ENCODE data around the gene CEP112.
"Not testable (repeated sequence)": the region's sequence is repeated elsewhere in the genome, so short reads cannot be mapped to it uniquely, and the experiment has no call there.

Gene CEP112

DNA sequence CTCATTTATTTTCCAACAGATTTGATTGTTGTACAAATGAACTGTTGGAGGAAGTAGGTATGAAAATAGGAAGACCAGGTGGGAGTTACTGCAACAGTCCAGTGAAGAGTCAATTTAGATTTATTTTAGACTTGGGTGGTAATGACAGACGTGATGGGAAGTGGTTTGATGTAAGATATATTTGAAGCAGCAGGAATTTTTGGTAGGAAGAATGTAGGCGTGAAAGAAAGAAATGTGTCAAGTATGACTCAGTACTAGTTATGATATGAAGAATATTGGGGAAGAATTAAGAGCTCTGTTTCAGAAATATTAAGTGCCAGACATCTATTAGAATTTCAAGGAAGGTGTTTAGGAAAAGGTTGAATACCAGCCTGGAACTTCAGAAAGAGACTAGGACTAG is 382.6 kb downstream of the CEP112 start:
- DNase-seq = no peak

DNA sequence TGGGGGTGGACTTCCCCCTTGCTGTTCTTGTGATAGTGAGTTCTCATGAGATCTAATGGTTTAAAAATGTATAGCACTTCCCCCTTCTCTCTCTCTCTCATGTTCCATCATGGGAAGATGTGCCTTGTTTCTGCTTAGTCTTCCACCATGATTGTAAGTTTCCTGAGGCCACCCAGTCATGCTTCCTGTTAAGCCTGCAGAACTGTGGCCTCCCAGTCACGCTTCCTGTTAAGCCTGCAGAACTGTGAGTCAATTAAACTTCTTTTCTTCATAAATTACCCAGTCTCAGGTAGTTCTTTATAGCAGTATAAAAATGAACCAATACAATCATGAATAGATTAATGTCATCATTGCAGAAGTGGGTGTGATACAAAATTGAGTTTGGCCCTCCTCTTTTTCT is 383.4 kb downstream of the CEP112 start:
- DNase-seq = not testable (repeated sequence)

DNA sequence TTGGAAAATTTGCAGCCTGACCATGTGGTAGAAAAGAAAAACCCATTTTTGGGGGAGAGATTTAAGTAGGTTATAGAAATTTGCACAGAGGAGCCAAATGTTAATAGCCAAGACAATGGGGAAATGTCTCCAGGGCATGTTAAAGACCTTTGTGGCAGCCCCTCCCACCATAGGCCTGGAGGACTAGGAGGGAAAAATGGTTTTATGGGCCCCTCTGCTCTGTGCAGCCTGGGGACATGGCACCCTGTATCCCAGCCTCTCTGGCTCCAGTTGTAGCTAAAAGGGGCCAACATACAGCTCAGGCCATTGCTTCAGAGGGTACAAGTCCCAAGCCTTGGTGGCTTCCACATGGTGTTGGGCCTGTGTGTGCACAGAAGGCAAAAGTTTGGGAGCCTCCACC is 384.6 kb downstream of the CEP112 start:
- no peak for DNase-seq

- DNase-seq = no peak
These were observed 390.4 kb downstream of the CEP112 start for GRCh38 chr17:65801513-65801912.

- DNase-seq = no peak
These were observed 391.3 kb downstream of the CEP112 start for GRCh38 chr17:65800655-65801054.

- no peak for DNase-seq
These were observed 392.1 kb downstream of the CEP112 start for GRCh38 chr17:65799869-65800268.

GRCh38 chr17:65799454-65799853 is 392.5 kb downstream of the CEP112 start:
- no peak for DNase-seq

DNA sequence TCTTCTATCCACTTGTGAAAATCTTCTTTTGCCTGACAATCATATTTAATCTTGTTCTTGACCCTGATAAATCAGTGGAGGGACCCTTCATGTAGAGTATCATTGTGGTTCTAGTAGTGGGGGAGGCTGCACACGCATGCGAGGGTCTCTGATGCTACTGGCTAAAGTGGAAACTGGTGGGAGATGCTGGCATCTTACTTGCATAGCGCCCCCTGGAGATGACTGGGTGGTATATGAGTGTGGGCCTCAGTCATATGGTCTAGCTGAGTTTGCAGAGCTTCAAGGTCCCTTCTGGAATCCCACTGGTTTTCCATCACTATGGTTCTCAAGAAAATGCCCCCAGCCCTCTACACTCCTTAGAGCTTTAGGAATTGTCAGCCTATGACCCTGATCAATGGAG is 394.1 kb downstream of the CEP112 start:
- no peak for DNase-seq

DNA sequence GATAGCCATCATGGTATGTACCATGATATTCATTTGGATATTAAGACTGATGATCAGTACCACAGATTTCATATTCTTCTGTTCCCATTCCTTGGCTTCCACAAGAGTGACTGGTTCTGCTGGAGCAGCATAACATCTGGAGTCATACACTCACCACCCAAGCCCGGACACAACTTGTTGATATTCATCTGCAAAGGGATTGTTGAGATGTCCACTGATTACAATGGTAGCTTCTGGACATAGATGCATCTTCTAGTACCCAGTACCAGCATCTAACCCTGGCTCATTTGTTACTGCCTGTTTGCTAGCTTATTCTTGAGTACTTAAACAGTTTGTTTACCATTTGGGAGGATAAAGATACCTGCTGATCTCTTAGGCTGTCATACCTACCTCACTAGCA is 394.8 kb downstream of the CEP112 start:
- no peak for DNase-seq

DNA sequence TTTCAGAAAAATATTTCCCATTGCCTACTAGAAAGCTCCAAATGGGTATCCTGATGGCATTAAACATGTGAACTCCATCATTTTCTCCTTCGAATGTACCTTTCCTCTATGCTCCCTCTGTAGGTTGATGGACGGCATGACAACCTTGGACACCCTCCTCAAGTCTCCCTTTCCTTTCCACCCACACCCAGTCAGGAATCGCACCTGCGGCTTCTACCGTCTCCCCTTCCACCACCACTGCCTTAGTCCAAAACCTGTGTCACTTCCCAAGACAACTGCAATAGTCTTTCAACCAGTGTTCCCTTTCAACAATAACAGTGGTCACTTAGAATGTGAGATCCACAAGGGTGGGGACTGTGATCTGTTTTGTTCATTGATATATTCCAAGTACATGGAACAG is 397.4 kb downstream of the CEP112 start:
- no peak for DNase-seq

DNA sequence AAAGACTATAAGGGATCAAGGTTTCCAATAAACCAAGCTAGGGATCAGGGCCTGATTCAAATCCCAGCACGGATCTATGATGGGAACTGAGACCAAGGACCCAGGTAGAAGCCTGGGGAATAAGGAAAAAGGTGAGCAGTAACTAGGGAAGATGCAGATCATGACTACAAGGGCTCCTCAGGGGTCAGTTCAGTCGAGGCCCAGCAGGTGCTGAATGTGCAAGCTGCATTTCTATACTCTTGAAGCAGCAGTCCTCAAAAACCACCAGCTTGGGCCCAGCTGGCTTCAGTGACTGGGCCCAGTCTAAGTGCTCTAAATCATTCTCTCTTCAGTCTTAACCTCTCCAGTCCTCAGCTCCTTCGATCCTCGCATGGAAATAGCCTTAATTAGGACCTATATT is 401.7 kb downstream of the CEP112 start:
- no peak for DNase-seq

GRCh38 chr17:65787503-65787902 is 404.4 kb downstream of the CEP112 start:
- no peak for DNase-seq

DNA sequence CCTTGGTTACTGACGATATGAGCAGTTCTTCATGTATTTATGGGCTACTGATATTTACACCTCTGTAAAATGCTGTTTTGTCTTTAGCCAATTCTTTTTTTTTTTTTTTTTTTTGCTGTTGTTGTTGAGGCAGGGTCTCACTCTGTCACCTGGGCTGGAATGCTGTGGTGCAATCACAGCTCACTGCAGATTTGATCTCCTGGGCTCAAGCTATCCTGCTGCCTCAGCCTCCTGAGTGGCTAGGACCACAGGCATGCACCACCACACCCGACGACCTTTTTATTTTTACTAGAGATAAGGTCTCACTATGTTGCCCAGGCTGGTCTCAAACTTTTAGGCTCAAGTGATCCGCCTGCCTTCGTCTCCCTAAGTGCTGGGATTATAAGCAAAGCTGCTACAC is 405.5 kb downstream of the CEP112 start:
- DNase-seq = no peak

DNA sequence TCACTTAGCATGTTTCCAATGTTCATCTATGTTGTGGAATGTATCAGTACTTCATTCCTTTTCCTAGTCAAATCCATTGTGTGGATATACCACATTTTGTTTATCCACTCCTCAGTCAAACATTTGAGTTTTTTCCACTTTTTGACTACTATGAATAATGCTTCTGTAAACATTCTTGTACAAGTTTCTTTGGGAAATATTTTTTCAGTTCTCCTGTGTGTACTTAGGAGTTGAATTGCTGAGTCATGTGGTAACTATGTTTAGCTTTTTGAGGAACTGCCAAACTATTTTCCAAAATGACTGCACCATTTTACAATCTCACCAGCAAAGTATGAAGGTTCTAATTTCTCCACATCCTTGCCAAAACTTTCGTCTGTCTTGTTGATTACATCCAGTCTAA is 406.8 kb downstream of the CEP112 start:
- DNase-seq = no peak

GRCh38 chr17:65783845-65784334 is 408.0 kb downstream of the CEP112 start:
- no peak for DNase-seq

DNA sequence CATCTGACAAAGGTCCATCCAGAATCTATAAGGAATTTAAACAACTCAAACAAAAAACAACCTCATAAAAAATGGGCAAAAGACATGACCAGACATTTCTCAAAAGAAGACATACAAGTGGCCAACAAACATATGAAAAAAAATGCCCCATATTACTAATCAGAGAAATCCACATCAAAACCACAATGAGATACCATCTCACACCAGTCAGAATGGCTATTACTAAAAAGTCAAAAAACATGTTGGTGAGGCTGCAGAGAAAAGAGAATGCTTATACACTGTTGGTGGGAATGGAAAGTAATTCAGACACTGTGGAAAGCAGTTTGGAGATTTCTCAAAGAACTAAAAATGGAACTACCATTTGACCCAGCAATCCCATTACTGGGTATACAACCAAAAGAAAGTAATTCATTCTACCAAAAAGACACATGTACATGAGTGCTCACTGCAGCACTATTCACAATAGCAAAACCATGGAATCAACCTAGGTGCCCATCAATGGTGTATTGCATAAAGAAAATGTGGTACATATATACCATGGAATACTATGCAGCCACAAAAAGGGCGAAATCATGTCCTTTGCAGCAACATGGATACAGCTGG is 409.7 kb downstream of the CEP112 start:
- not testable (repeated sequence) for DNase-seq

- no peak for DNase-seq
These were observed 411.8 kb downstream of the CEP112 start for GRCh38 chr17:65780111-65780510.

- DNase-seq = no peak
These were observed 415.0 kb downstream of the CEP112 start for GRCh38 chr17:65776890-65777289.

DNA sequence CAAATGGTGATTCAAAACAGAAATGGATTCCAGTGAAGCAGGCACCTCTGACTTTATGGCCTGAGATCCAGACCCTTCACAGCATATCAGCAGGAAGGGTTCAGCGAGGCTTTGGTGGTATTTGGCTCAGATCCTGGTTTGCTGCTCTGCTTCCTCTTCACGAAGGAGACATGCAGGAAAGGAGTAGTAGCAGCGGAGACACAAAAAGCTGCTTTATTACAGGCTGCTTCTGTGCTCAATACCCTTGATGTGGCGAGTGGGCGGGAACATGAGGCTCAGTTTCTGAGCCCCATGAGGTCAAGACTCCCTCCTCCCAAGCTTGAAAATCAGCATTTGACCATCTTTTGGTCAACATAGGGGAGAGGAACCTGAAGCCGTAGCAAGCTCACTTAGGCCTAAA is 417.1 kb downstream of the CEP112 start:
- no peak for DNase-seq

DNA sequence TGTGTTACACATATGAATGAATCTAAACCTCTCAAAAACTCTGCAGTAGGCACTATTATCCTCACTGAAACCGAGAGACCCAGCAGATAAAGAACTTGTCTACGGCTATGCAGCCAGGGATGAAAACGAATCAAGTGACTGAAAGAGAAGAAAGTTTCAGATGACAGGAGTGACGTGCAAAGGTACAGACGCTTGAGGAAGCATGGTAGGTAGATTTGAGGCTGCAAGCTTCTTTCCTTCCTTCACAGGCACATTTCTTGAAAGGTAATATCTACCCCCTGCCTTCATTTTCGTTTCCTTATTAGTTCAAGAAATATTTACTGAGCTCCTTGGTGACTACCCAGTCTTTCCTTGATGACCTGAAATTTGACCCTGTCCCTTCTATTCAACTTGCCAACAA is 418.9 kb downstream of the CEP112 start:
- no peak for DNase-seq

- no peak for DNase-seq
These were observed 420.2 kb downstream of the CEP112 start for GRCh38 chr17:65771704-65772103.

DNA sequence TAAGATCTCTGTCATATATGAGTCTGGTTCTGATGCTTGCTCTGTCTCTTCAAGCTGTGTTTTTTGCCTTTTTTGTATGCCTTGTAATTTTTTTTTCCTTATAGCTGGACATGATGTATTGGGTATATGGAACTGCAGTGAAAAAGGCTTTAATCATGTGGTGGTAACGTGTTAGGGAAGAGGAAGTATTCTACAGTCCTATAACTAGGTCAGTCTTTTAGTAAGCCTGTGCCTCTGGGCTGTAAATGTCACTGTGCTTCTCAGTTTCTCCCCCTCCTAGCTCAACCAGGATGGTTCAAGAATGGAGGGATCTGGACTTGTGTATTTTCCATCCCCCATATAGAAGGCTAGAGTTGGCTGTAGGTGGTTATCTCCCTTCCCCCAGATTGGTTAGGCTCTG is 428.1 kb downstream of the CEP112 start:
- no peak for DNase-seq

- DNase-seq = no peak
These were observed 429.0 kb downstream of the CEP112 start for GRCh38 chr17:65762973-65763372.

GRCh38 chr17:65759532-65759931 is 432.4 kb downstream of the CEP112 start:
- DNase-seq = no peak

- no peak for DNase-seq
These were observed 435.2 kb downstream of the CEP112 start for GRCh38 chr17:65756760-65757159.

DNA sequence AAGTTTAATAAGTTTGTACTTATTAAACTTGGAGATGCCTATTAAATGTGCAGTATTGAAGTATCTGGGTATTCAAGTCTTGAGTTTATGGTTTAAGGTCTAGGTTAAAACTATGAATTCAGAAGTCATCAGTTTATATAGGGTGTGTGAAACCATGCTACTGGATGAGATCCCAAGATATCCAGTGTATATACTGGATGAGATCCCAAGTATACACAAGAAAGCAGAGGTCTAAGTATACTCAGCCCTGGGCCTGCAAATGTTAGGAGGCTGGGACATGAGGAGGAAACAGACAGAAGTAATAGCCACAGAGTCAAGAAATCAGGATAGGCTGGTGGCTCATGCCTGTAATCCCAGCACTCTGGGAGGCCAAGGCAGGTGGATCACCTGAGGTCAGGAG is 436.1 kb downstream of the CEP112 start:
- no peak for DNase-seq

All from NCI-H446 treated with DMSO at 0.1 percent for 48 hours (cell line).